Natural killer cell (primary cell): ENCODE results near the gene ZC3H4. TPM values are rescaled to one million over a fixed set of nuclear protein-coding genes. Genes with fewer than 3 reads are reported as not detected.

Source experiments
- ATAC-seq, 3 donors: fragments of 150-1000 bp in 2 of 3; fragments of 200-7000 bp in 1 of 3; cut with Tn5 transposase; 1 replicate in 1 of 3; 2 replicates in 2 of 3; pipeline ENCODE4 v1.10.0; 2021; ENCODE audit warnings: mild to moderate bottlenecking in 2 of 3, moderate library complexity in 2 of 3
- DNase-seq, 2 donors: peaks; one replicate each; pipeline versions ENCODE4 v3.0.0 to v3.0.0-alpha.2; 2013 to 2021; ENCODE audit warnings: mixed read lengths in 1 of 2
- H3K27ac ChIP-seq: one replicate; pipeline ENCODE4 v1.5.1; 2013; ENCODE audit warnings: mild to moderate bottlenecking, low read length
- H3K27me3 ChIP-seq: one replicate; pipeline ENCODE4 v1.6.1; 2013; ENCODE audit warnings: low read length; ENCODE audit not compliant: control insufficient read depth, insufficient read depth
- H3K36me3 ChIP-seq: one replicate; pipeline ENCODE4 v1.6.1; 2013; ENCODE audit warnings: low read length; ENCODE audit not compliant: control insufficient read depth, insufficient read depth
- H3K4me1 ChIP-seq: one replicate; pipeline ENCODE4 v1.6.1; 2013; ENCODE audit warnings: low read length; ENCODE audit not compliant: control insufficient read depth, insufficient read depth
- H3K4me3 ChIP-seq: one replicate; pipeline ENCODE4 v1.5.1; 2013; ENCODE audit warnings: low read length
- H3K9me3 ChIP-seq: one replicate; pipeline ENCODE4 v1.6.1; 2013; ENCODE audit warnings: low read length; ENCODE audit not compliant: control insufficient read depth, insufficient read depth
- H3K27ac Mint-ChIP-seq, 2 donors: one replicate each; pipeline ENCODE4 v1.8.0; 2022; ENCODE audit warnings: mild to moderate bottlenecking in 2 of 2, mixed read lengths in 2 of 2, moderate library complexity in 1 of 2
- H3K27me3 Mint-ChIP-seq, 2 donors: one replicate each; pipeline ENCODE4 v1.8.0; 2022; ENCODE audit warnings: low read depth in 2 of 2, mixed read lengths in 2 of 2
- H3K36me3 Mint-ChIP-seq: one replicate; pipeline ENCODE4 v1.8.0; 2022; ENCODE audit warnings: mixed read lengths
- H3K4me1 Mint-ChIP-seq, 2 donors: one replicate each; pipeline ENCODE4 v1.8.0; 2022; ENCODE audit warnings: mixed read lengths in 2 of 2
- H3K4me3 Mint-ChIP-seq: one replicate; pipeline ENCODE4 v1.8.0; 2022; ENCODE audit warnings: mild to moderate bottlenecking, moderate library complexity, mixed read lengths
- H3K9me3 Mint-ChIP-seq, 2 donors: one replicate each; pipeline ENCODE4 v1.8.0; 2022; ENCODE audit warnings: mixed read lengths in 2 of 2
- CTCF ChIP-seq: fragments of 200-600 bp; IDR thresholded peaks from one replicate; pipeline ENCODE4 v1.8.0; 2022; ENCODE audit warnings: antibody characterized with exemption
- WGBS: methylation state at CpG from one replicate; pipeline ENCODE4 v1.1.7; 2013; ENCODE audit warnings: missing lambda C conversion rate; ENCODE audit not compliant: insufficient coverage; 5-methylcytosine and 5-hydroxymethylcytosine counted together
- intact Hi-C: fragments of 100-400 bp; cut with micrococcal nuclease; formaldehyde crosslinking; loops from one replicate; pipeline ENCODE4 v1.14.2; 2022
- total RNA-seq, 4 donors: library from RNA; stranded (reverse); fragments of 120-200 nt in 1 of 4; gene quantifications; one replicate each; pipeline versions ENCODE4 v1.2.3 to v1.2.4, GENCODE V29; 2013 to 2022

ZC3H4 gene
- total RNA-seq, 3 donors from 2014 or later (not counting 1 experiment from before 2014, with no cell fraction given), result 71.2 to 75.3 (median 73.3) TPM

GRCh38 chr19:47023448-47023794 is 90.2 kb downstream of the ZC3H4 start:
- no peak for TF ChIP-seq CTCF
- H3K36me3 Mint-ChIP-seq, result no peaks in the 10 kb centered on the region
- no peaks in the 10 kb centered on the region for H3K36me3 ChIP-seq
- H3K9me3 Mint-ChIP-seq, result no peaks in the 10 kb centered on the region
- peaks cover 24% of the 10 kb centered on the region for H3K4me1 ChIP-seq
- H3K27me3 ChIP-seq, result peaks cover 47% of the 10 kb centered on the region
- DNase-seq (no peak), ATAC-seq (peak in 2 of 3 donors; percentile 21 to 24)
- no peaks in the 10 kb centered on the region for H3K9me3 ChIP-seq
- H3K4me3 Mint-ChIP-seq, result no peak overlapping the region
- intact Hi-C loops, result no loop called here
- no peak overlapping the region for H3K27ac ChIP-seq
- no peak overlapping the region for H3K27ac Mint-ChIP-seq
- peaks cover 0 to 9% of the 10 kb centered on the region in 2 donors for H3K4me1 Mint-ChIP-seq
- no peak overlapping the region for H3K4me3 ChIP-seq
- H3K27me3 Mint-ChIP-seq, result peaks cover 26 to 49% of the 10 kb centered on the region in 2 donors
- WGBS, result 37% methylated on average over 6 of the region's 7 CpGs

- H3K4me1 ChIP-seq, result peaks cover 24% of the 10 kb centered on the region
- no peaks in the 10 kb centered on the region for H3K36me3 ChIP-seq
- Mint-ChIP-seq H3K4me3 (no peak overlapping the region), H3K9me3 (no peaks in the 10 kb centered on the region), H3K27ac (no peak overlapping the region), H3K27me3 (peaks cover 26 to 46% of the 10 kb centered on the region in 2 donors), H3K36me3 (no peaks in the 10 kb centered on the region), H3K4me1 (peaks cover 0 to 9% of the 10 kb centered on the region in 2 donors)
- H3K4me3 ChIP-seq, result no peak overlapping the region
- ATAC-seq, result peak in 2 of 3 donors; percentile 10 to 46
- TF ChIP-seq CTCF, result no peak
- no peaks in the 10 kb centered on the region for H3K9me3 ChIP-seq
- 7% methylated on average over 30 of the region's 33 CpGs for WGBS
- H3K27ac ChIP-seq, result no peak overlapping the region
- DNase-seq, result no peak
- peaks cover 46% of the 10 kb centered on the region for H3K27me3 ChIP-seq
- intact Hi-C loops, result no loop called here
Measured at GRCh38 chr19:47022541-47023447, 90.8 kb downstream of the ZC3H4 start.

GRCh38 chr19:47022140-47022536 is 91.4 kb downstream of the ZC3H4 start:
- Histone ChIP-seq H3K4me3 (no peak overlapping the region), H3K27ac (no peak overlapping the region), H3K9me3 (no peaks in the 10 kb centered on the region), H3K36me3 (no peaks in the 10 kb centered on the region), H3K4me1 (peaks cover 24% of the 10 kb centered on the region), H3K27me3 (peaks cover 46% of the 10 kb centered on the region)
- TF ChIP-seq CTCF, result no peak
- ATAC-seq (no peak), DNase-seq (no peak)
- peaks cover 0 to 9% of the 10 kb centered on the region in 2 donors for H3K4me1 Mint-ChIP-seq
- WGBS, result 35% methylated on average over 14 of the region's 14 CpGs
- H3K36me3 Mint-ChIP-seq, result no peaks in the 10 kb centered on the region
- no peak overlapping the region for H3K27ac Mint-ChIP-seq
- peaks cover 20 to 42% of the 10 kb centered on the region in 2 donors for H3K27me3 Mint-ChIP-seq
- H3K9me3 Mint-ChIP-seq, result no peaks in the 10 kb centered on the region
- no peak overlapping the region for H3K4me3 Mint-ChIP-seq
- intact Hi-C loops, result no loop called here
